SU-DHL-6 (cell line): Measurements from ENCODE around the gene BMERB1.
A peak's percentile ranks its signal among the peaks of the same experiment; 100 is the strongest.

ENCODE experiments used
- H2AFZ ChIP-seq: fragments of 200-600 bp; sonication (generic); 2 replicates; pipeline ENCODE4 v1.6.1; 2014; ENCODE audit warnings: low read depth, mild to moderate bottlenecking, moderate library complexity, mixed read lengths, antibody characterized with exemption, low read length; ENCODE audit not compliant: severe bottlenecking
- H3F3A ChIP-seq: fragments of 200-600 bp; shearing (Covaris generic); 2 replicates; pipeline ENCODE4 v1.6.0; 2016; ENCODE audit warnings: antibody characterized with exemption, mild to moderate bottlenecking; ENCODE audit not compliant: insufficient read depth
- H3K27ac ChIP-seq: fragments of 200-600 bp; sonication (generic); 2 replicates; pipeline ENCODE4 v1.5.1; 2016; ENCODE audit warnings: low read depth, mild to moderate bottlenecking, low read length, moderate library complexity, mixed read lengths
- H3K27me3 ChIP-seq: fragments of 200-600 bp; sonication (generic), shearing (Covaris generic); 2 replicates; pipeline ENCODE4 v1.6.0; 2014; ENCODE audit warnings: mild to moderate bottlenecking, low read length
- H3K36me3 ChIP-seq: fragments of 200-600 bp; sonication (generic); 2 replicates; pipeline ENCODE4 v1.6.1; 2014; ENCODE audit warnings: mild to moderate bottlenecking, low read length, mixed read lengths
- H3K4me2 ChIP-seq: fragments of 300-600, 200-600 bp; shearing (Covaris generic), sonication (generic); 2 replicates; pipeline ENCODE4 v1.6.0; 2014; ENCODE audit warnings: low read length, low read depth, mild to moderate bottlenecking; ENCODE audit not compliant: poor library complexity, severe bottlenecking
- H3K4me3 ChIP-seq: fragments of 200-600 bp; sonication (generic); 2 replicates; pipeline ENCODE4 v1.5.1; 2014; ENCODE audit warnings: antibody characterized with exemption, low read length, mild to moderate bottlenecking, mixed read lengths; ENCODE audit not compliant: insufficient read depth, poor library complexity, severe bottlenecking
- H3K79me2 ChIP-seq: fragments of 200-600 bp; sonication (generic); 2 replicates; pipeline ENCODE4 v1.6.1; 2014; ENCODE audit warnings: mild to moderate bottlenecking, low read length, moderate library complexity; ENCODE audit not compliant: insufficient read depth
- H3K9ac ChIP-seq: fragments of 200-600 bp; sonication (generic); 2 replicates; pipeline ENCODE4 v1.7.0; 2014; ENCODE audit warnings: mild to moderate bottlenecking, low read length
- H3K9me2 ChIP-seq: fragments of 200-600 bp; sonication (generic); replicated peaks from 2 replicates; pipeline ENCODE4 v1.6.1; 2014; ENCODE audit warnings: low read length; ENCODE audit not compliant: insufficient read depth
- H3K9me3 ChIP-seq: fragments of 200-600 bp; sonication (generic); 2 replicates; pipeline ENCODE4 v1.6.1; 2014; ENCODE audit warnings: low read length, mixed read lengths; ENCODE audit not compliant: insufficient read depth
- H4K20me1 ChIP-seq: fragments of 200-600 bp; sonication (generic); 2 replicates; pipeline ENCODE4 v1.6.1; 2014; ENCODE audit warnings: low read depth, mild to moderate bottlenecking, antibody characterized with exemption, low read length, moderate library complexity, mixed read lengths
- CTCF ChIP-seq: fragments of 200-600 bp; sonication (generic); IDR thresholded peaks from one replicate; pipeline ENCODE4 v1.5.1; 2017; ENCODE audit warnings: antibody characterized with exemption, mild to moderate bottlenecking, low read length, moderate library complexity; ENCODE audit not compliant: insufficient read depth, poor library complexity, severe bottlenecking
- EZH2phosphoT487 ChIP-seq: fragments of 200-600 bp; sonication (generic), shearing (Covaris generic); conservative IDR thresholded peaks from 2 replicates; pipeline ENCODE4 v1.6.1; 2018; ENCODE audit warnings: mild to moderate bottlenecking, antibody characterized with exemption, low read length, moderate library complexity, mixed read lengths

BMERB1 gene

GRCh38 chr16:15631730-15632409 lies 197.5 kb downstream of the BMERB1 start:
- no peak overlapping the region for H2AFZ ChIP-seq
- no peaks in the 10 kb centered on the region for H3K9me2 ChIP-seq
- no peak overlapping the region for H3K4me3 ChIP-seq
- no peak overlapping the region for H3K4me2 ChIP-seq
- H4K20me1 ChIP-seq: no peaks in the 10 kb centered on the region
- H3F3A ChIP-seq: peaks cover 2% of the 10 kb centered on the region; the same call in 1 of the 2 replicates
- H3K79me2 ChIP-seq: peaks cover 12% of the 10 kb centered on the region; the same call in 1 of the 2 replicates
- TF ChIP-seq EZH2phosphoT487 (no peak), CTCF (no peak)
- no peak overlapping the region for H3K9ac ChIP-seq
- no peaks in the 10 kb centered on the region for H3K9me3 ChIP-seq
- peak overlapping the region; percentile 16; the same call in 1 of the 2 replicates for H3K27ac ChIP-seq
- H3K27me3 ChIP-seq: no peaks in the 10 kb centered on the region
- peaks cover 48% of the 10 kb centered on the region for H3K36me3 ChIP-seq

GRCh38 chr16:15635926-15636325 lies 201.5 kb downstream of the BMERB1 start:
- Histone ChIP-seq H3K79me2 (peaks cover 24% of the 10 kb centered on the region), H3K9me2 (no peaks in the 10 kb centered on the region), H3F3A (peaks cover 28% of the 10 kb centered on the region), H3K4me3 (no peak overlapping the region), H2AFZ (no peak overlapping the region), H3K27ac (peak overlapping the region; percentile 95), H3K27me3 (no peaks in the 10 kb centered on the region), H3K36me3 (peaks cover 43% of the 10 kb centered on the region), H3K9me3 (no peaks in the 10 kb centered on the region), H3K4me2 (peak overlapping the region; percentile 47), H4K20me1 (no peaks in the 10 kb centered on the region), H3K9ac (no peak overlapping the region)
- TF ChIP-seq CTCF (no peak), EZH2phosphoT487 (no peak)

GRCh38 chr16:15636392-15636873 lies 202.0 kb downstream of the BMERB1 start:
- TF ChIP-seq EZH2phosphoT487 (no peak), CTCF (no peak)
- Histone ChIP-seq H3K36me3 (peaks cover 40% of the 10 kb centered on the region), H3K9me3 (no peaks in the 10 kb centered on the region), H3F3A (peaks cover 33% of the 10 kb centered on the region), H3K9ac (peak overlapping the region; percentile 14), H3K79me2 (peaks cover 29% of the 10 kb centered on the region), H3K4me3 (no peak overlapping the region), H3K9me2 (no peaks in the 10 kb centered on the region), H3K27ac (peak overlapping the region; percentile 95), H4K20me1 (no peaks in the 10 kb centered on the region), H3K4me2 (peak overlapping the region; percentile 47), H3K27me3 (no peaks in the 10 kb centered on the region), H2AFZ (no peak overlapping the region)
